Ishikawa (cell line): Measurements from ENCODE around the gene CRMP1.

Experiments used
- CEBPB ChIP-seq: IDR thresholded peaks from 2 replicates; pipeline ENCODE4 v1.6.1; 2012
- CREB1 ChIP-seq: IDR thresholded peaks from 2 replicates; pipeline ENCODE4 v1.6.1; 2012; ENCODE audit warnings: low read depth
- EGR1 ChIP-seq: IDR thresholded peaks from 2 replicates; pipeline ENCODE4 v1.6.1; 2012
- EP300 ChIP-seq: IDR thresholded peaks from 2 replicates; pipeline ENCODE4 v1.6.1; 2012; ENCODE audit warnings: borderline replicate concordance
- NFIC ChIP-seq: IDR thresholded peaks from 2 replicates; pipeline ENCODE4 v1.6.1; 2012
- RAD21 ChIP-seq: IDR thresholded peaks from 2 replicates; pipeline ENCODE4 v1.6.1; 2012; ENCODE audit warnings: low read depth
- TAF1 ChIP-seq: IDR thresholded peaks from 2 replicates; pipeline ENCODE4 v1.6.1; 2012; ENCODE audit warnings: low read depth, mild to moderate bottlenecking
- TCF12 ChIP-seq: IDR thresholded peaks from 2 replicates; pipeline ENCODE4 v1.6.1; 2012; ENCODE audit warnings: low read depth
- TEAD4 ChIP-seq: IDR thresholded peaks from 2 replicates; pipeline ENCODE4 v1.6.1; 2012
- USF1 ChIP-seq: IDR thresholded peaks from 2 replicates; pipeline ENCODE4 v1.6.1; 2012
- YY1 ChIP-seq: IDR thresholded peaks from 2 replicates; pipeline ENCODE4 v1.6.1; 2012; ENCODE audit warnings: low read depth
- TF ChIP-seq, protein P1 (sequence below): IDR thresholded peaks from 2 replicates; pipeline ENCODE4 v1.6.1; 2012
- TF ChIP-seq, protein P2 (sequence below): IDR thresholded peaks from 2 replicates; pipeline ENCODE4 v1.6.1; 2012; ENCODE audit warnings: low read depth, mild to moderate bottlenecking

DNA sequence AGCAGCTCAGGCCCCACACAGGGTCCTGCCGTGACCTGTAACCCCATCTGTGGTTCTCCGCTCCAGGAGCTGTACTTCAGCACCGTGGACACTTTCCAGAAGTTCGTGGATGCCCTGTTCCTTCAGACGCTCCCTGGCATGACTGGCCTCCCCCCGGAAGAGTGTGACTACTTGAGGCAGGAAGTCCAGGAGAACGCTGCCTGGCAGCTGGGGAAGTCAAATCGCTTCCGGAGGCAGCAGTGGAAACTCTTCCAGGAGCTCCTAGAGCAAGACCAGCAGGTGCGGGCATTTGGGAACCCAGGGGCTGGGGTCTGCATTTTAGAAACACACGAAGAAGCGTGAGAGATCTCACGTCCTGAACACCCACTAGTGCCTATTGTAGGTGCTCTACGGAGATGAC lies 109.4 kb downstream of the CRMP1 start:
- TF ChIP-seq TCF12, result no peak
- no peak for TF ChIP-seq NFIC
- no peak for TF ChIP-seq YY1
- TF ChIP-seq CREB1, result no peak
- no peak for TF ChIP-seq TAF1
- TF ChIP-seq, protein P1, sequence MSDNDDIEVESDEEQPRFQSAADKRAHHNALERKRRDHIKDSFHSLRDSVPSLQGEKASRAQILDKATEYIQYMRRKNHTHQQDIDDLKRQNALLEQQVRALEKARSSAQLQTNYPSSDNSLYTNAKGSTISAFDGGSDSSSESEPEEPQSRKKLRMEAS, result no peak
- TF ChIP-seq USF1, result no peak
- TF ChIP-seq, protein P2, sequence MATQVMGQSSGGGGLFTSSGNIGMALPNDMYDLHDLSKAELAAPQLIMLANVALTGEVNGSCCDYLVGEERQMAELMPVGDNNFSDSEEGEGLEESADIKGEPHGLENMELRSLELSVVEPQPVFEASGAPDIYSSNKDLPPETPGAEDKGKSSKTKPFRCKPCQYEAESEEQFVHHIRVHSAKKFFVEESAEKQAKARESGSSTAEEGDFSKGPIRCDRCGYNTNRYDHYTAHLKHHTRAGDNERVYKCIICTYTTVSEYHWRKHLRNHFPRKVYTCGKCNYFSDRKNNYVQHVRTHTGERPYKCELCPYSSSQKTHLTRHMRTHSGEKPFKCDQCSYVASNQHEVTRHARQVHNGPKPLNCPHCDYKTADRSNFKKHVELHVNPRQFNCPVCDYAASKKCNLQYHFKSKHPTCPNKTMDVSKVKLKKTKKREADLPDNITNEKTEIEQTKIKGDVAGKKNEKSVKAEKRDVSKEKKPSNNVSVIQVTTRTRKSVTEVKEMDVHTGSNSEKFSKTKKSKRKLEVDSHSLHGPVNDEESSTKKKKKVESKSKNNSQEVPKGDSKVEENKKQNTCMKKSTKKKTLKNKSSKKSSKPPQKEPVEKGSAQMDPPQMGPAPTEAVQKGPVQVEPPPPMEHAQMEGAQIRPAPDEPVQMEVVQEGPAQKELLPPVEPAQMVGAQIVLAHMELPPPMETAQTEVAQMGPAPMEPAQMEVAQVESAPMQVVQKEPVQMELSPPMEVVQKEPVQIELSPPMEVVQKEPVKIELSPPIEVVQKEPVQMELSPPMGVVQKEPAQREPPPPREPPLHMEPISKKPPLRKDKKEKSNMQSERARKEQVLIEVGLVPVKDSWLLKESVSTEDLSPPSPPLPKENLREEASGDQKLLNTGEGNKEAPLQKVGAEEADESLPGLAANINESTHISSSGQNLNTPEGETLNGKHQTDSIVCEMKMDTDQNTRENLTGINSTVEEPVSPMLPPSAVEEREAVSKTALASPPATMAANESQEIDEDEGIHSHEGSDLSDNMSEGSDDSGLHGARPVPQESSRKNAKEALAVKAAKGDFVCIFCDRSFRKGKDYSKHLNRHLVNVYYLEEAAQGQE, result no peak
- no peak for TF ChIP-seq EP300
- TF ChIP-seq RAD21, result no peak
- no peak for TF ChIP-seq CEBPB
- TF ChIP-seq EGR1, result no peak
- TF ChIP-seq TEAD4, result no peak
